SK-N-MC (cell line): ENCODE measurements around the gene POFUT1.

Source experiments
- DNase-seq: peaks from one replicate; pipeline ENCODE4 v3.0.0-alpha.2; 2011; ENCODE audit warnings: low read depth, low spot score
- H3K27ac ChIP-seq: fragments of 200-600 bp; sonication (generic); 2 replicates; pipeline ENCODE4 v1.5.1; 2016; ENCODE audit warnings: mixed run types
- H3K36me3 ChIP-seq: fragments of 200-600 bp; sonication (generic); 2 replicates; pipeline ENCODE4 v1.6.1; 2017; ENCODE audit warnings: antibody characterized with exemption, low read length, mixed read lengths; ENCODE audit not compliant: insufficient read depth
- H3K4me3 ChIP-seq: fragments of 200-600 bp; sonication (generic); 2 replicates; pipeline ENCODE4 v1.5.1; 2016
- H3K9ac ChIP-seq: fragments of 200-600 bp; sonication (generic); 2 replicates; pipeline ENCODE4 v1.8.0; 2017; ENCODE audit warnings: mixed run types, mixed read lengths; ENCODE audit not compliant: insufficient read length
- H3K9me3 ChIP-seq: fragments of 200-600 bp; sonication (generic); 2 replicates; pipeline ENCODE4 v1.6.1; 2017; ENCODE audit warnings: low read depth, mild to moderate bottlenecking, antibody characterized with exemption, low read length, moderate library complexity, mixed read lengths
- EZH2 ChIP-seq: fragments of 200-600 bp; sonication (generic); IDR thresholded peaks from one replicate; pipeline ENCODE4 v1.6.1; 2017; ENCODE audit warnings: antibody characterized with exemption
- FOXP2 ChIP-seq: optimal IDR thresholded peaks from 2 replicates; pipeline ENCODE3; 2011; ENCODE audit warnings: mild to moderate bottlenecking, moderate library complexity; ENCODE audit not compliant: insufficient read depth; ENCODE audit errors: extremely low read length, control extremely low read depth
- POLR2AphosphoS5 ChIP-seq: IDR thresholded peaks from 2 replicates; pipeline ENCODE4 v1.6.1; 2012; ENCODE audit warnings: mild to moderate bottlenecking, low read depth, low read length, borderline replicate concordance

The POFUT1 gene

GRCh38 chr20:32183947-32184635 lies 23.6 kb upstream of the POFUT1 start:
- no peak for DNase-seq
- Histone ChIP-seq H3K9ac (no peak overlapping the region), H3K36me3 (no peaks in the 10 kb centered on the region), H3K27ac (no peak overlapping the region), H3K4me3 (no peak overlapping the region), H3K9me3 (no peaks in the 10 kb centered on the region)
- no peak for TF ChIP-seq POLR2AphosphoS5
- no peak for TF ChIP-seq FOXP2
- no peak for TF ChIP-seq EZH2

DNA sequence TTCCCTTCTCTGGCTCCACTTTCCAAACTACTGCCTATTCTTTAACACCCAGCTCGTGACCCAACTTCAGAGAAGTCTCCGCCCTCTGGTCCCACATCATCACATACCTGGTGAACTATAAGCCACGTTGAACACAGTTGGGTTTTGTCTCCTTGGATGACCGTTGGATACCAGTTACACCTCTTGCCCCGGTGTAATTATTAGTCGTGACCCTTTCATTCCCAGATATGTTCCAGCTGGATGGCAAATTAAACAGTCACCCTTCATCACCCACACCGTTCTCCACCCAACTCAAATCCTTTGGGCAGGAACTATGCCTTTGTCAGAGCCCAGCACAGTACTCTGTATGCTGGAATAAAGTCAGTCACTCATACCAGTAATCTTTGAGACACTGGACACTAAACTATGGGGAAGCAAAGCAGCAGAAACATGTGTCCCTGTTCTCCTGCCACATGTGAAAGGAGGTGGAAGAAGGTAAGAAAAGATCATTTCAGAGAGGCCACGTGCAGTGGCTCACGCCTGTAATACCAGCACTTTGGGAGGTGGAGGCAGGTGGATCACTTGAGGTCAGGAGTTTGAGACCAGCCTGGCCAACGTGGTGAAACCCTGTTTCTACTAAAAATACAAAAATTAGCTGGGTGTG lies 22.6 kb upstream of the POFUT1 start:
- no peak for DNase-seq
- Histone ChIP-seq H3K27ac (no peak overlapping the region), H3K9me3 (no peaks in the 10 kb centered on the region), H3K36me3 (no peaks in the 10 kb centered on the region), H3K4me3 (no peak overlapping the region), H3K9ac (no peak overlapping the region)
- TF ChIP-seq FOXP2, result no peak
- no peak for TF ChIP-seq EZH2
- TF ChIP-seq POLR2AphosphoS5, result no peak

DNA sequence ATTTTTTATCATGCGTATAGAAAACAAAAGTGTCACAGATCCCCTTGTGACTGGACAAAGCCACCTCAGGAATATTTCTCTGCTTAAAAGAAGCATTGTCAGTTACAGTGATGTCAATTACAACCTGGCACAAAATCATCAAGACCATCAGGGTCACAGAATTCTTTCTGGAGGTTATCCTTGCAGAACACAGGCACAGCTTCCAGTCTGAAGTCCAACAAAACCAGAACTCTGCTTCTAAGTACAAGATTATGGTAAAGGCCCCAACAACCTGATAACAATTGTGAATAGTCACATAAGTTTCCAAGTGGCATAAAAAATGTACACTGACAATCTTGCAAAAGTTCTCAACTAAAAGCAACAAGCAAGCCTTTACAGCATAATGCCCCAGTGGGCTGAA lies 21.2 kb upstream of the POFUT1 start:
- H3K36me3 ChIP-seq, result no peaks in the 10 kb centered on the region
- no peak for TF ChIP-seq FOXP2
- TF ChIP-seq EZH2, result no peak
- no peak for TF ChIP-seq POLR2AphosphoS5
- no peak overlapping the region for H3K4me3 ChIP-seq
- DNase-seq, result no peak
- no peak overlapping the region for H3K9ac ChIP-seq
- no peak overlapping the region for H3K27ac ChIP-seq
- H3K9me3 ChIP-seq, result no peaks in the 10 kb centered on the region

DNA sequence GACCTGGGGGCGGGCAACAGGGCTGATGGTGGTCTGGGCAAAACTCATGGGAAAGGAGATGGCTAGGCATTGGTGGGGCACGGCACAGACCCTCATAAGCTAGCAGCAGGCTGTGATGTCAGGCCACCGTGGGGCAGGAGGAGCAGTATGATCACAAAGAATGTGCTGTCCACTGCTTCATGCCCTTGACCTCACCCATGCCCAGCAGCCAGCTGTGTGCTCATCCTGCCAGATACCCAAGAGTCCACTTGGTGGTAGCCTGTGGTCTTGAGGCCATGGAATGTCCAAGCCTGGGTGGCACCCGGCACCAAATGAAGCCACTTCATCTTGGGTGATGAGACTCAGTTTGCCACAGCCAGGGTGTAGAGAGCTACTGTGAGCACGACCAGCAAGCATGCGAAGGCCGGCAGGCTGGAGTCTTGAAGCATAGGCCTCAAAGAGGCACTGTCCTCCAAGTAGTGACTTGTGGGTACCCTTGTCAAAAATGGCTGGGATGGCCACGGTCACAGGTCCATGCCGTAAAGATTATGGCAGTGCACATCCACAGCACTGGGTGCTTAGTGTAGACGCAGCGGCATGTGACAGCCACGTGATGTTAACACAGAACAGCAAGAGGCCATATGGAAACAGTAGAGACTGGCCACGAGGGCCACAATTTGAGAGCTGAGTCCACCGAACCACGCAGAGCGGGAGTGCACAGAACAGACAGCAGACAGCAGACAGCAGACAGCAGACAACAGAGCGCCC lies 19.1 kb upstream of the POFUT1 start:
- no peak for TF ChIP-seq POLR2AphosphoS5
- TF ChIP-seq FOXP2, result no peak
- TF ChIP-seq EZH2, result no peak
- no peak for DNase-seq
- Histone ChIP-seq H3K36me3 (no peaks in the 10 kb centered on the region), H3K9ac (no peak overlapping the region), H3K27ac (no peak overlapping the region), H3K9me3 (no peaks in the 10 kb centered on the region), H3K4me3 (no peak overlapping the region)

DNA sequence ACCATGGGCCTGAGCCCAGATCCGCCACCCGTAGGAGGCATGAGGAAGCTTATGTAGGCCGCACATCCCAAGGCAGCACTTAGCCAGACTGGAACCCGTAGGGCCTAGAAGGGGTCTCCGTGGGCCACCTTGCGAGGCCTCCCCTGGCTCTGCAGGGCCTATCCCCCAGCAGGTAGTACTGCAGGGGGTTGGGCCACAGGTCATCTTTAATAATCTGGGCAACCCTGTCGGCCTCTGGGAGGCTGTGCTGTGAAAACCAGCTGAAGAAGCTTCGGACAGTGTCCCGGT lies 18.6 kb upstream of the POFUT1 start:
- Histone ChIP-seq H3K36me3 (no peaks in the 10 kb centered on the region), H3K9me3 (no peaks in the 10 kb centered on the region), H3K4me3 (no peak overlapping the region), H3K9ac (no peak overlapping the region), H3K27ac (no peak overlapping the region)
- DNase-seq, result no peak
- no peak for TF ChIP-seq FOXP2

- H3K9ac ChIP-seq, result peak overlapping the region; percentile 55
- DNase-seq, result no peak
- no peaks in the 10 kb centered on the region; the same call in 1 of the 2 replicates for H3K36me3 ChIP-seq
- TF ChIP-seq EZH2, result no peak
- no peak for TF ChIP-seq FOXP2
- TF ChIP-seq POLR2AphosphoS5, result peak; percentile 27; the same call in 1 of the 2 replicates
- no peaks in the 10 kb centered on the region for H3K9me3 ChIP-seq
- peak overlapping the region; percentile 58 for H3K4me3 ChIP-seq
- no peak overlapping the region for H3K27ac ChIP-seq
Observed at GRCh38 chr20:32189691-32190615, 17.7 kb upstream of the POFUT1 start.

- Histone ChIP-seq H3K36me3 (peaks cover 7% of the 10 kb centered on the region; the same call in 1 of the 2 replicates), H3K9me3 (no peaks in the 10 kb centered on the region), H3K4me3 (peak overlapping the region; percentile 58; the same call in 1 of the 2 replicates), H3K27ac (no peak overlapping the region), H3K9ac (no peak overlapping the region)
- TF ChIP-seq FOXP2 (no peak), EZH2 (no peak), POLR2AphosphoS5 (no peak; the same call in 1 of the 2 replicates)
- DNase-seq, result no peak
Observed at GRCh38 chr20:32190616-32191415, 16.9 kb upstream of the POFUT1 start.
